Measurements from ENCODE around the gene CCL4.

GRCh38 chr17:36086791-36087190 lies 16.8 kb upstream of the CCL4 start:
- TF ChIP-seq POLR2AphosphoS5 (IDR thresholded peaks at IDR 0.05) (no peak), CTCF (IDR thresholded peaks at IDR 0.05) (no peak)
